ENCODE measurements around the gene GATA1. TPM values are rescaled to one million over a fixed set of nuclear protein-coding genes. Genes with fewer than 3 reads are reported as not detected.

Gene GATA1
- polyA plus RNA-seq, 2 donors: 0.09 TPM; not detected in 1

DNA sequence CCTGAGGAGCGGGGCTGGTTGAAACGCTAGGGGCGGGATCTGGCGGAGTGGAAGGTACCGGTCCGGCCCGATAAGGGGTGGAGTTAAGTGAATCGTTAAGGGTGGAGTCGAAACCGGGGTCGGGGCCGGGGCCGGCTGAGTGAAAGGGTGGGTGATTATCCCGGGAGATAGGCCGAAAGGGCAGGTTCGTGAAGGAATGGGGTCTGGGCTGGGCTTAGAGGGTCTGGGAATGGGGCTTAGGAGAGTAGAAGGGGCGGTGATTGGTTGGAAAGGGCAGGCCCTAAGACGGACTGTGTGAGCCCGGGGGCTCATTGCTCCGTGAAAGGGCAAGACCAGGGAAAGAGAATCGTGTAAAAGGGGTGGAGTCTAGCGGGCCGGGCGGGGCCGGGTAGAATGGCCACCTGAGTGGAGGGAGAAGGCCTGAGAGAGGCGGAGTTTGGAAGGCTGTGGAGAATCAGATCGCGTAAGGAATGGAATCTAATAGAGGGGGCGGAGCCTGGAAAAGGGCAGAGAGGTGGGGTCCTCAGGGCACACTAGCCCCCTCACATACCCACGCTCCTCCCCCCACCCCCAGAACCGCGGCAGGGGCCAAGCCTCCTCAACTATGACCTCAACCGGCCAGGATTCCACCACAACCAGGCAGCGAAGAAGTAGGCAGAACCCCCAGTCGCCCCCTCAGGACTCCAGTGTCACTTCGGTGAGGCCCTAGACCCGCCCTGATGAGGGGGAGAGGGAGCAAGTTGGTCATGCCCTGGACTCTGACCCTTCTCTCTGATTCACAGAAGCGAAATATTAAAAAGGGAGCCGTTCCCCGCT is 15.9 kb downstream of the GATA1 start:
- H3K27me3 ChIP-seq (ENCODE audit: control insufficient read depth in 1 of 2, insufficient read depth in 2 of 2, low read length in 2 of 2): no peaks in the 10 kb centered on the region
- peak overlapping the region; percentile 44 to 59 for H3K4me3 ChIP-seq (ENCODE audit: low read depth in 1 of 2, low read length in 2 of 2)
- peak overlapping the region; percentile 95 to 99 for H3K27ac ChIP-seq (ENCODE audit: low read depth in 2 of 2, low read length in 1 of 2)
- 5 to 36% methylated on average over 36 to 39 of the region's 40 CpGs for WGBS, 2 donors
- peaks cover 0 to 3% of the 10 kb centered on the region in 2 donors for H3K9me3 ChIP-seq (ENCODE audit: control insufficient read depth in 2 of 2, insufficient read depth in 1 of 2, low read depth in 1 of 2, low read length in 1 of 2)
- H3K36me3 ChIP-seq (ENCODE audit: control insufficient read depth in 2 of 2, insufficient read depth in 2 of 2, low read length in 1 of 2): peaks cover 0 to 4% of the 10 kb centered on the region in 2 donors
- H3K4me1 ChIP-seq (ENCODE audit: control insufficient read depth in 2 of 2, insufficient read depth in 2 of 2, low read length in 1 of 2): no peaks in the 10 kb centered on the region

DNA sequence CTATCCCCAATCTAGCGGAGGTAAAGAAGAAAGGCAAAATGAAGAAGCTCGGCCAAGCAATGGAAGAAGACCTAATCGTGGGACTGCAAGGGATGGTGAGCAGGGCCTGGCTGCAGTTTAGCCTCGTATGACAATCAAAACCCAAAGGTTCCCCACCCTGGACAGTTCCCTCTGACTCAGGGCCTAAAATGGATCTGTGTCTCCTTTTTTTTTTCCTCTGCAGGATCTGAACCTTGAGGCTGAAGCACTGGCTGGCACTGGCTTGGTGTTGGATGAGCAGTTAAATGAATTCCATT is 16.5 kb downstream of the GATA1 start:
- H3K27ac ChIP-seq (ENCODE audit: low read depth in 2 of 2, low read length in 1 of 2): peak overlapping the region; percentile 95 to 99
- 32 to 59% methylated on average over 4 of the region's 4 CpGs for WGBS, 2 donors
- H3K9me3 ChIP-seq (ENCODE audit: control insufficient read depth in 2 of 2, insufficient read depth in 1 of 2, low read depth in 1 of 2, low read length in 1 of 2): peaks cover 0 to 3% of the 10 kb centered on the region in 2 donors
- H3K4me3 ChIP-seq (ENCODE audit: low read depth in 1 of 2, low read length in 2 of 2): peak overlapping the region; percentile 44 to 59
- peaks cover 0 to 4% of the 10 kb centered on the region in 2 donors for H3K36me3 ChIP-seq (ENCODE audit: control insufficient read depth in 2 of 2, insufficient read depth in 2 of 2, low read length in 1 of 2)
- no peaks in the 10 kb centered on the region for H3K27me3 ChIP-seq (ENCODE audit: control insufficient read depth in 1 of 2, insufficient read depth in 2 of 2, low read length in 2 of 2)
- no peaks in the 10 kb centered on the region for H3K4me1 ChIP-seq (ENCODE audit: control insufficient read depth in 2 of 2, insufficient read depth in 2 of 2, low read length in 1 of 2)

DNA sequence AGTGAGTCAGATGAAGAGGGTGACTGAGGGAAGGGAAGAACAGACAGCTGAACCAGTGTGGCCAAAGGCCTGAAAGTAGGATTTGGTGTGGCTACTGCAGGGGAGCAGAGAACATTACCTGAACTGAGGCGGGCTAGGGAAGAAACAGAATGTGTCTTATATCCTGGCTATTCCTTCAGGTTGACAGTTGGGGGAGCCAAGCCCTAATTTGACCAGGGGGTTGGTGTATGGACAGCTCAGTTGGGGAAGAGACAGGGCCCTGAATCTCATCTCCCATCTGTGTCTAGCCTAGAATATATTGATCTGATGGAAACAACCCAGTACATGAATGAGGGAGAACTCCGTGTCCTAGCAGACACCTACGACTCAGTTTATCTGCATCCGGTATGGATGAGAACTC is 19.7 kb downstream of the GATA1 start:
- no peaks in the 10 kb centered on the region for H3K27me3 ChIP-seq (ENCODE audit: control insufficient read depth in 1 of 2, insufficient read depth in 2 of 2, low read length in 2 of 2)
- H3K36me3 ChIP-seq (ENCODE audit: control insufficient read depth in 2 of 2, insufficient read depth in 2 of 2, low read length in 1 of 2): peaks cover 0 to 4% of the 10 kb centered on the region in 2 donors
- H3K4me3 ChIP-seq (ENCODE audit: low read depth in 1 of 2, low read length in 2 of 2): no peak overlapping the region
- 92 to 93% methylated on average over 4 of the region's 4 CpGs for WGBS, 2 donors
- H3K27ac ChIP-seq (ENCODE audit: low read depth in 2 of 2, low read length in 1 of 2): no peak overlapping the region
- peaks cover 0 to 3% of the 10 kb centered on the region in 2 donors for H3K9me3 ChIP-seq (ENCODE audit: control insufficient read depth in 2 of 2, insufficient read depth in 1 of 2, low read depth in 1 of 2, low read length in 1 of 2)
- H3K4me1 ChIP-seq (ENCODE audit: control insufficient read depth in 2 of 2, insufficient read depth in 2 of 2, low read length in 1 of 2): no peaks in the 10 kb centered on the region

DNA sequence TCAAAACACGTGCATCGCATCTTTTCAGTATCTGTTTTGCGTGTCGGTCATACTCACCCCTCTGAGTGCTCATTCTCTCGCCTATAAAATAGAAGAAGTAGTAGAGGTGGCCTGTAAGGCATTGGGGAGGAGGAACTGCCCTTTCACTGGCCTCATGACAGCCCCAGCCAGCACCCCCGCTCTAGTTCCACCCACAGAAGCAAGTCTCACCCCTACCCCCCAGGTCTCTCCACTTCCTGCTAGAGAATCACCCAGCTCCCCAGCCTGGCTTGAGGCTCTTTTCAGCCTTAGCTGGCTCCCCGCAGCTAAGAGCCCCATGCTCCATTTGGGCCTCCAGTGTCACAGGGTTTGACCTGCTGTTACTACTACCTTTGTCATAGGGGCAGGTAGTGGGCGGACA is 27.3 kb downstream of the GATA1 start:
- no peaks in the 10 kb centered on the region for H3K4me1 ChIP-seq (ENCODE audit: control insufficient read depth in 2 of 2, insufficient read depth in 2 of 2, low read length in 1 of 2)
- WGBS, 2 donors: 91 to 96% methylated on average over 8 of the region's 8 CpGs
- no peaks in the 10 kb centered on the region for H3K9me3 ChIP-seq (ENCODE audit: control insufficient read depth in 2 of 2, insufficient read depth in 1 of 2, low read depth in 1 of 2, low read length in 1 of 2)
- H3K27ac ChIP-seq (ENCODE audit: low read depth in 2 of 2, low read length in 1 of 2): no peak overlapping the region
- H3K27me3 ChIP-seq (ENCODE audit: control insufficient read depth in 1 of 2, insufficient read depth in 2 of 2, low read length in 2 of 2): no peaks in the 10 kb centered on the region
- peaks cover 0 to 17% of the 10 kb centered on the region in 2 donors for H3K36me3 ChIP-seq (ENCODE audit: control insufficient read depth in 2 of 2, insufficient read depth in 2 of 2, low read length in 1 of 2)
- H3K4me3 ChIP-seq (ENCODE audit: low read depth in 1 of 2, low read length in 2 of 2): no peak overlapping the region

DNA sequence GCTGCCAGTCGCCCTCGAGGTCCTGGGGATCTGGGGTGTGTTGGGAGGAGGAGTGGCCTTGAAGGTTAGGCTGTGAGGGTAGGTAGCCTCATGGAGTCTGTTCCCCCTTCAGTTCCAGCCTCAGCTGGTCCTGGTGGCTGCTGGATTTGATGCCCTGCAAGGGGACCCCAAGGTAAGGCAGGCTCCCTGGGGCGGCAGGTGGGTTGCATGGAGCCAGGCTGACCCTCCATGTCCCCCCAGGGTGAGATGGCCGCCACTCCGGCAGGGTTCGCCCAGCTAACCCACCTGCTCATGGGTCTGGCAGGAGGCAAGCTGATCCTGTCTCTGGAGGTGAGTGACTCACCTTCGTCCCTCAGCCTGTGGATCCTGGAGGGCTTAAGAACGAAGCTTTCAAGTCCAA is 28.3 kb downstream of the GATA1 start:
- Histone ChIP-seq H3K4me3 (ENCODE audit: low read depth in 1 of 2, low read length in 2 of 2) (no peak overlapping the region), H3K9me3 (ENCODE audit: control insufficient read depth in 2 of 2, insufficient read depth in 1 of 2, low read depth in 1 of 2, low read length in 1 of 2) (no peaks in the 10 kb centered on the region), H3K27me3 (ENCODE audit: control insufficient read depth in 1 of 2, insufficient read depth in 2 of 2, low read length in 2 of 2) (no peaks in the 10 kb centered on the region), H3K36me3 (ENCODE audit: control insufficient read depth in 2 of 2, insufficient read depth in 2 of 2, low read length in 1 of 2) (peaks cover 0 to 22% of the 10 kb centered on the region in 2 donors), H3K27ac (ENCODE audit: low read depth in 2 of 2, low read length in 1 of 2) (no peak overlapping the region), H3K4me1 (ENCODE audit: control insufficient read depth in 2 of 2, insufficient read depth in 2 of 2, low read length in 1 of 2) (no peaks in the 10 kb centered on the region)
- WGBS, 2 donors: 86 to 93% methylated on average over 8 of the region's 8 CpGs

DNA sequence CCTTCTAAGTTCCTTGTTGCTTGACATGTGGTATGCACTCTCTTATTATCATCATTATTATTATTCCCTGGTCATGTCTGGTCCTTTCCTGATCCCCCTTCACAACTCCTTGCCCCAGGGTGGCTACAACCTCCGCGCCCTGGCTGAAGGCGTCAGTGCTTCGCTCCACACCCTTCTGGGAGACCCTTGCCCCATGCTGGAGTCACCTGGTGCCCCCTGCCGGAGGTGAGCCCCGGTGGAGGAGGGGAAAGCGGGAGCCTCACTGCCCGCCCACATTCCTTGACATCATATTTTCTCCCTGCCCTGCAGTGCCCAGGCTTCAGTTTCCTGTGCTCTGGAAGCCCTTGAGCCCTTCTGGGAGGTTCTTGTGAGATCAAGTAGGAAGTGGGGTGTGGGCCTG is 28.9 kb downstream of the GATA1 start:
- Histone ChIP-seq H3K4me1 (ENCODE audit: control insufficient read depth in 2 of 2, insufficient read depth in 2 of 2, low read length in 1 of 2) (no peaks in the 10 kb centered on the region), H3K27me3 (ENCODE audit: control insufficient read depth in 1 of 2, insufficient read depth in 2 of 2, low read length in 2 of 2) (no peaks in the 10 kb centered on the region), H3K27ac (ENCODE audit: low read depth in 2 of 2, low read length in 1 of 2) (no peak overlapping the region), H3K36me3 (ENCODE audit: control insufficient read depth in 2 of 2, insufficient read depth in 2 of 2, low read length in 1 of 2) (peaks cover 0 to 22% of the 10 kb centered on the region in 2 donors), H3K4me3 (ENCODE audit: low read depth in 1 of 2, low read length in 2 of 2) (no peak overlapping the region), H3K9me3 (ENCODE audit: control insufficient read depth in 2 of 2, insufficient read depth in 1 of 2, low read depth in 1 of 2, low read length in 1 of 2) (no peaks in the 10 kb centered on the region)
- 77 to 91% methylated on average over 8 of the region's 8 CpGs for WGBS, 2 donors

DNA sequence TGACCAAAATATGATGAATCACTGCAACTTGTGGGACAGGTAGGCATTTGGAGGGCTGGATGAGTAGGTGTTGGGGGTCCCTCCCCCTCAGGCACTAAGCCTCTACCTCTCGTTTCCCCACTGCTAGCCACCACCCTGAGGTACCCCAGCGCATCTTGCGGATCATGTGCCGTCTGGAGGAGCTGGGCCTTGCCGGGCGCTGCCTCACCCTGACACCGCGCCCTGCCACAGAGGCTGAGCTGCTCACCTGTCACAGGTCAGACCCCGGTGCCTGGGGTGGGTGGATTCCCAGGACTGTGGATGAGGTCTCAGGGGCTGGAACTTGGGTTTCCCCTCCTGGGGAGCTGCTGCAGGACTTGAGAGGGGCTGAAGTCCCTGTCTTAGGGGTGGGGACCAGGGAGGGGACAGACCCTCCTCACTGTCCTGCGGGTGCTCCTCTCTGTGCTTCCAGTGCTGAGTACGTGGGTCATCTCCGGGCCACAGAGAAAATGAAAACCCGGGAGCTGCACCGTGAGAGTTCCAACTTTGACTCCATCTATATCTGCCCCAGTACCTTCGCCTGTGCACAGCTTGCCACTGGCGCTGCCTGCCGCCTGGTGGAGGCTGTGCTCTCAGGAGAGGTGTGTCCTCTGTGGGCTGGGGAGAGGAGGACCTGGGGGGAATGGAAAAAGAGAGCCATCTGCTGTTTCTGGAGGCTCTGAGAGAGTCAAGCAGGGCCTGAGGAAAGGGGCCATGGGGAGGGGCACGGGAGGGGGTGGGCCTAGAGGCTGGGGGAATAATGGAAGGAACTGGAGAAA is 29.8 kb downstream of the GATA1 start:
- Histone ChIP-seq H3K9me3 (ENCODE audit: control insufficient read depth in 2 of 2, insufficient read depth in 1 of 2, low read depth in 1 of 2, low read length in 1 of 2) (no peaks in the 10 kb centered on the region), H3K27ac (ENCODE audit: low read depth in 2 of 2, low read length in 1 of 2) (no peak overlapping the region), H3K4me1 (ENCODE audit: control insufficient read depth in 2 of 2, insufficient read depth in 2 of 2, low read length in 1 of 2) (no peaks in the 10 kb centered on the region), H3K27me3 (ENCODE audit: control insufficient read depth in 1 of 2, insufficient read depth in 2 of 2, low read length in 2 of 2) (no peaks in the 10 kb centered on the region), H3K36me3 (ENCODE audit: control insufficient read depth in 2 of 2, insufficient read depth in 2 of 2, low read length in 1 of 2) (peaks cover 0 to 24% of the 10 kb centered on the region in 2 donors), H3K4me3 (ENCODE audit: low read depth in 1 of 2, low read length in 2 of 2) (no peak overlapping the region)
- WGBS, 2 donors: 92 to 96% methylated on average over 18 of the region's 18 CpGs

DNA sequence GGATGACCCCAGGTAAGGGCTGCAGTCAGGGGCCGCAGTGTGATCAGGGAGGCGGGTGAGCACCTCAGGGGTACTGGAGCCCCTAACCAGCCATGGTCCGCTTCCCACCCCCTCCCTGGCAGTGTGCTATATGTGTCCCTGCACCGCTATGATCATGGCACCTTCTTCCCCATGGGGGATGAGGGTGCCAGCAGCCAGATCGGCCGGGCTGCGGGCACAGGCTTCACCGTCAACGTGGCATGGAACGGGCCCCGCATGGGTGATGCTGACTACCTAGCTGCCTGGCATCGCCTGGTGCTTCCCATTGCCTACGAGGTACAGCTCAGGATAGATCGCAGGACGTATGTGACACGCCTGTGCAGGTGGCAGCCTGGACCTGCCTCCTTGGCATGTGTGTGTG is 31.7 kb downstream of the GATA1 start:
- Histone ChIP-seq H3K27me3 (ENCODE audit: control insufficient read depth in 1 of 2, insufficient read depth in 2 of 2, low read length in 2 of 2) (no peaks in the 10 kb centered on the region), H3K27ac (ENCODE audit: low read depth in 2 of 2, low read length in 1 of 2) (no peak overlapping the region), H3K9me3 (ENCODE audit: control insufficient read depth in 2 of 2, insufficient read depth in 1 of 2, low read depth in 1 of 2, low read length in 1 of 2) (no peaks in the 10 kb centered on the region), H3K4me3 (ENCODE audit: low read depth in 1 of 2, low read length in 2 of 2) (no peak overlapping the region), H3K36me3 (ENCODE audit: control insufficient read depth in 2 of 2, insufficient read depth in 2 of 2, low read length in 1 of 2) (peaks cover 0 to 29% of the 10 kb centered on the region in 2 donors), H3K4me1 (ENCODE audit: control insufficient read depth in 2 of 2, insufficient read depth in 2 of 2, low read length in 1 of 2) (no peaks in the 10 kb centered on the region)
- 91 to 93% methylated on average over 16 of the region's 16 CpGs for WGBS, 2 donors

DNA sequence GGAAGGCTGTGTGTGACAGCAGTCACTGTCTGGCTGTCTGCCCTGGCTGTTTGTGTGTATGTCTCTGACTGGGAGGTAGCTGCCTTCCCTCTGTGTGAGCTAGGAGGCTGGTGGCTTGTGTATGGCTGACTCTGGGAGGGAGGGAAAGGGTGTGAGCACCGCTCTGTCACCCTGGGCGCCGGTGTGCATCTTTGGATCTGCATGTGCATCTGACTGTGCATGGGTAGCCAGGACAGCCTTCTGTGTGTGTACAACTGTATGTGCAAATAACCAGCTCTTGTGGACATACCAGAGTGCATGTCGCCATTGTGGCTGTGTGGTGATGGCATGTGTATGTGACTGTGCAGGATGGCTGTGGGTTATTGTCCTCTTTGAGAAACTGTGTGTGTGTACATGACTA is 32.5 kb downstream of the GATA1 start:
- WGBS, 2 donors: 84 to 95% methylated on average over 4 of the region's 4 CpGs
- Histone ChIP-seq H3K4me3 (ENCODE audit: low read depth in 1 of 2, low read length in 2 of 2) (no peak overlapping the region), H3K9me3 (ENCODE audit: control insufficient read depth in 2 of 2, insufficient read depth in 1 of 2, low read depth in 1 of 2, low read length in 1 of 2) (no peaks in the 10 kb centered on the region), H3K4me1 (ENCODE audit: control insufficient read depth in 2 of 2, insufficient read depth in 2 of 2, low read length in 1 of 2) (no peaks in the 10 kb centered on the region), H3K27me3 (ENCODE audit: control insufficient read depth in 1 of 2, insufficient read depth in 2 of 2, low read length in 2 of 2) (no peaks in the 10 kb centered on the region), H3K27ac (ENCODE audit: low read depth in 2 of 2, low read length in 1 of 2) (no peak overlapping the region), H3K36me3 (ENCODE audit: control insufficient read depth in 2 of 2, insufficient read depth in 2 of 2, low read length in 1 of 2) (peaks cover 0 to 36% of the 10 kb centered on the region in 2 donors)
